KMS-11 (cell line): Measurements from ENCODE around the gene PCNP.
"Not testable (repeated sequence)": the region's sequence is repeated elsewhere in the genome, so short reads cannot be mapped to it uniquely, and the experiment has no call there.

ENCODE experiments used
- H2AFZ ChIP-seq: fragments of 200-600 bp; sonication (generic); 2 replicates; pipeline ENCODE4 v1.6.1; 2016; ENCODE audit warnings: antibody characterized with exemption, mixed run types, low read depth
- H3K27ac ChIP-seq: fragments of 200-600 bp; sonication (generic); 2 replicates; pipeline ENCODE4 v1.6.1; 2016; ENCODE audit warnings: mild to moderate bottlenecking, mixed run types
- H3K27me3 ChIP-seq: fragments of 200-600 bp; sonication (generic); 2 replicates; pipeline ENCODE4 v1.6.1; 2017; ENCODE audit warnings: mild to moderate bottlenecking, low read depth, mixed run types, moderate library complexity; ENCODE audit not compliant: insufficient read depth
- H3K36me3 ChIP-seq: fragments of 200-600 bp; sonication (generic); 2 replicates; pipeline ENCODE4 v1.6.1; 2017; ENCODE audit warnings: mild to moderate bottlenecking, mixed run types; ENCODE audit not compliant: insufficient read depth
- H3K4me1 ChIP-seq: fragments of 200-600 bp; sonication (generic); 2 replicates; pipeline ENCODE4 v1.6.1; 2016; ENCODE audit warnings: mild to moderate bottlenecking, low read depth, mixed run types; ENCODE audit not compliant: poor library complexity, severe bottlenecking
- H3K4me2 ChIP-seq: fragments of 200-600 bp; sonication (generic); 2 replicates; pipeline ENCODE4 v1.7.0; 2016; ENCODE audit warnings: mild to moderate bottlenecking, mixed run types
- H3K4me3 ChIP-seq: fragments of 200-600 bp; sonication (generic); IDR thresholded peaks from 2 replicates; pipeline ENCODE4 v1.6.1; 2017; ENCODE audit warnings: low read depth, low read length, mixed read lengths; ENCODE audit not compliant: insufficient read depth
- H3K79me2 ChIP-seq: fragments of 200-600 bp; sonication (generic); 2 replicates; pipeline ENCODE4 v1.6.1; 2016; ENCODE audit warnings: low read depth, mixed run types; ENCODE audit not compliant: insufficient read depth
- H3K9ac ChIP-seq: fragments of 200-600 bp; sonication (generic); 2 replicates; pipeline ENCODE4 v1.6.1; 2016; ENCODE audit warnings: mild to moderate bottlenecking, mixed run types
- H4K20me1 ChIP-seq: fragments of 200-600 bp; sonication (generic); 2 replicates; pipeline ENCODE4 v1.6.1; 2016; ENCODE audit warnings: mild to moderate bottlenecking, mixed run types; ENCODE audit not compliant: insufficient read depth
- CTCF ChIP-seq: fragments of 200-600 bp; sonication (generic); conservative IDR thresholded peaks from 2 replicates; pipeline ENCODE4 v1.6.1; 2017; ENCODE audit warnings: low read depth, mild to moderate bottlenecking, antibody characterized with exemption, low read length, moderate library complexity, mixed read lengths

The PCNP gene

GRCh38 chr3:101548527-101549105 lies 25.4 kb upstream of the PCNP start:
- Histone ChIP-seq H3K27ac (no peak overlapping the region), H2AFZ (no peak overlapping the region), H3K4me3 (no peak overlapping the region), H3K79me2 (no peaks in the 10 kb centered on the region), H3K4me2 (no peak overlapping the region), H4K20me1 (no peaks in the 10 kb centered on the region), H3K9ac (no peak overlapping the region), H3K27me3 (no peaks in the 10 kb centered on the region), H3K36me3 (no peaks in the 10 kb centered on the region), H3K4me1 (no peaks in the 10 kb centered on the region)
- TF ChIP-seq CTCF = no peak

GRCh38 chr3:101549473-101549872 lies 24.5 kb upstream of the PCNP start:
- Histone ChIP-seq H3K36me3 (no peaks in the 10 kb centered on the region), H3K27me3 (no peaks in the 10 kb centered on the region), H3K4me2 (no peak overlapping the region), H3K79me2 (no peaks in the 10 kb centered on the region), H4K20me1 (no peaks in the 10 kb centered on the region), H3K4me1 (no peaks in the 10 kb centered on the region), H2AFZ (no peak overlapping the region), H3K27ac (no peak overlapping the region), H3K4me3 (no peak overlapping the region), H3K9ac (no peak overlapping the region)
- no peak for TF ChIP-seq CTCF

DNA sequence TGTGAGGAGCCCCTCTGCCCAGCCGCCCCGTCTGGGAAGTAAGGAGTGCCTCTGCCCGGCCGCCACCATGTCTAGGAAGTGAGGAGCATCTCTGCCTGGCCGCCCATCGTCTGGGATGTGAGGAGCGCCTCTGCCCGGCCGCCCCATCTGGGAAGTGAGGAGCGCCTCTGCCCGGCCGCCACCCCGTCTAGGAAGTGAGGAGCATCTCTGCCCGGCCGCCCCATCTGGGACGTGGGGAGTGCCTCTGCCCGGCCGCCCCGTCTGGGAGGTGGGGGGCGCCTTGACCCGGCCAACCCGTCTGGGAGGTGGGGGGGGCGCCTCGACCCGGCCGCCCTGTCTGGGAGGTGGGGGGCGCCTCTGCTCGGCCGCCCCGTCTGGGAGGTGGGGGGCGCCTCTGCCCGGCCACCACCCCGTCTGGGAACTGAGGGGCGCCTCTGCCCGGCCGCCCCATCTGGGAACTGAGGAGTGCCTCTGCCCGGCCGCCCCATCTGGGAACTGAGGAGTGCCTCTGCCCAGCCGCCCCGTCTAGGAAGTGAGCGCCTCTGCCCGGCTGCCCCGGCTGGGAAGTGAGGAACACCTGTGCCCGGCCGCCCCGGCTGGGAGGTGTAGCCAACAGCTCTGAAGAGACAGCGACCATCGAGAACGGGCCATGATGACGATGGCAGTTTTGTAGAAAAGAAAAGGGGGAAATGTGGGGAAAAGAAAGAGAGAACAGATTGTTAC lies 22.5 kb upstream of the PCNP start:
- not testable (repeated sequence) for H3K4me1 ChIP-seq, H3K27me3 ChIP-seq, H3K27ac ChIP-seq, H4K20me1 ChIP-seq, H3K9ac ChIP-seq, H3K79me2 ChIP-seq, H2AFZ ChIP-seq, H3K36me3 ChIP-seq, H3K4me3 ChIP-seq, H3K4me2 ChIP-seq

DNA sequence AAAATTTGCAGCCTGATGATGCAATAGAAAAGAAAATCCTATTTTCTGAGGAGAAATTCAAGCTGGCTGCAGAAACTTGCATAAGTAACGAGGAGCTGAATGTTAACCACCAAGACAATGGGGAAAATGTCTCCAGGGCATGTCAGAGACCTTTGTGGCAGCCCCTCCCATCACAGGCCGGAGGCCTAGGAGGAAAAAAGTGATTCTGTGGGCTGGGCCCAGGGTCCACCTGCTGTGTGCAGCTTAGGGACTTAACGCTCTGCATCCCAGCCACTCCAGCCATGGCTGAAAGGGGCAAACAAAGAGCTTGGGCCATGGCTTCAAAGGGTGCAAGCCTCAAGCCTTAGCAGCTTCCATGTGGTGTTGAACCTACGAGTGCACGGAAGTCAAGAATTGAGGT lies 20.6 kb upstream of the PCNP start:
- H3K79me2 ChIP-seq, H3K27me3 ChIP-seq, H3K4me1 ChIP-seq, H3K4me3 ChIP-seq, H2AFZ ChIP-seq, H3K9ac ChIP-seq, H3K27ac ChIP-seq, H3K36me3 ChIP-seq, H4K20me1 ChIP-seq, H3K4me2 ChIP-seq: not testable (repeated sequence)

- H3K79me2 ChIP-seq = no peaks in the 10 kb centered on the region
- TF ChIP-seq CTCF = no peak
- H3K27ac ChIP-seq = no peak overlapping the region
- H3K4me3 ChIP-seq = no peak overlapping the region
- no peaks in the 10 kb centered on the region for H4K20me1 ChIP-seq
- no peak overlapping the region for H3K9ac ChIP-seq
- no peak overlapping the region for H2AFZ ChIP-seq
- H3K4me1 ChIP-seq = no peaks in the 10 kb centered on the region
- H3K36me3 ChIP-seq = no peaks in the 10 kb centered on the region
- no peak overlapping the region for H3K4me2 ChIP-seq
- no peaks in the 10 kb centered on the region for H3K27me3 ChIP-seq
Measured at GRCh38 chr3:101556064-101556463, 17.9 kb upstream of the PCNP start.
